GM12875 (cell line): ENCODE data around the gene FASTKD3.

Source experiments
- H3K4me3 ChIP-seq: one replicate; pipeline ENCODE4 v1.5.1; 2011; ENCODE audit warnings: low read depth, low read length, control low read depth
- TF ChIP-seq, protein P1 (sequence below): IDR thresholded peaks from 2 replicates; pipeline ENCODE4 v1.5.1; 2011; ENCODE audit warnings: low read depth, mild to moderate bottlenecking, control low read depth, inconsistent platforms, low read length, moderate library complexity, borderline replicate concordance; ENCODE audit not compliant: insufficient read depth

FASTKD3 gene

DNA sequence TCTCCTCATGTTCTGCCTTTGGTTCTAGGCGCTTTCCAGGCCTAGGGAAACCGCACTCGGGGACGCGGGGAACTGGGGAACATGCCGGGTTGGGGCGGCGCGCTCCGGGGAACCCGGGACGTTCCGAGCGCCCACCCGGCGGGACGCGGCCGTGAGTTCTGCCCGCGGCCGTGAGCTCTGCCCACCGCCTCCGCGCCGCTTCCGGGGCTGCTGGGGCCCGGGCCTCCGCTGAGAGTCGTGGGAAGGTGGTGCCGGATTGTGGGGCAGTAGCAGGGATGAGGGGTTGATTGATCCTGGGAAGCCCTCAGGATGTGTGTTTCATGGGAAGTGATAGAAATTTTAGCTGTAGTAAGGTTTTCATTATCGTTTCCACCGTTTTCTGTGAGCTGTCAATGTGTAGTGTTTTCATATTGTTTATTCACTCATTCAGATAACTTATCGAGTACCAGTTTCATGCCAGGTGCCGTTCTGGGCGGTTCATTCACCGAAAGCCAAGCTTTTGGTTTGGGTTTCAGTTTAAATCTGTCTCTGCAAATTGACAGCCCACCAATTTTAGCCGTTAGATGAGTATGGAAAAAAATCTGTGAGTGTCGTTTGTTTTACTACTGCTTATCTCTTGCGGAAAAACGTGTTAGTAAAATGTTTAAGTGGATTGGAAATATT, 774 bp upstream of the FASTKD3 start:
- peak overlapping the region; percentile 92 for H3K4me3 ChIP-seq
- TF ChIP-seq, protein P1, sequence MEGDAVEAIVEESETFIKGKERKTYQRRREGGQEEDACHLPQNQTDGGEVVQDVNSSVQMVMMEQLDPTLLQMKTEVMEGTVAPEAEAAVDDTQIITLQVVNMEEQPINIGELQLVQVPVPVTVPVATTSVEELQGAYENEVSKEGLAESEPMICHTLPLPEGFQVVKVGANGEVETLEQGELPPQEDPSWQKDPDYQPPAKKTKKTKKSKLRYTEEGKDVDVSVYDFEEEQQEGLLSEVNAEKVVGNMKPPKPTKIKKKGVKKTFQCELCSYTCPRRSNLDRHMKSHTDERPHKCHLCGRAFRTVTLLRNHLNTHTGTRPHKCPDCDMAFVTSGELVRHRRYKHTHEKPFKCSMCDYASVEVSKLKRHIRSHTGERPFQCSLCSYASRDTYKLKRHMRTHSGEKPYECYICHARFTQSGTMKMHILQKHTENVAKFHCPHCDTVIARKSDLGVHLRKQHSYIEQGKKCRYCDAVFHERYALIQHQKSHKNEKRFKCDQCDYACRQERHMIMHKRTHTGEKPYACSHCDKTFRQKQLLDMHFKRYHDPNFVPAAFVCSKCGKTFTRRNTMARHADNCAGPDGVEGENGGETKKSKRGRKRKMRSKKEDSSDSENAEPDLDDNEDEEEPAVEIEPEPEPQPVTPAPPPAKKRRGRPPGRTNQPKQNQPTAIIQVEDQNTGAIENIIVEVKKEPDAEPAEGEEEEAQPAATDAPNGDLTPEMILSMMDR: no peak

DNA sequence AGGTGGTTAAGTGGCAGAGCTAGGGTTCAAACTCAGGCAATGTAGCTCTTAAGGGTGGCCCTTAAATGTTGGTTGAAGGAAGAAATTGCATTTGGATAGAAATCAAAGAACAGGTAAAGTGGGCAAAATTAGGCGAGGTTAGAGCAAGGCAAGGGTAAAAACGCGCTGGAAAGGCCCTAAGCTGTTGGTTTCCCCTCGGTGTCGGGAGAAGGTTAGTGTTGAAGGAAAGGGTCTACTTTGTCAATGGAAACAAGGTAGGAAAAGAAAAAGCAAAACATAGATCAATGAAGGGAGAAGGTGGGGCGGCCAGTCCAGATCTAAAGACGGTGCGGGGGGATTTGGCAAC, 431 bp downstream of the FASTKD3 start:
- H3K4me3 ChIP-seq: peak overlapping the region; percentile 92
- TF ChIP-seq, protein P1: no peak

DNA sequence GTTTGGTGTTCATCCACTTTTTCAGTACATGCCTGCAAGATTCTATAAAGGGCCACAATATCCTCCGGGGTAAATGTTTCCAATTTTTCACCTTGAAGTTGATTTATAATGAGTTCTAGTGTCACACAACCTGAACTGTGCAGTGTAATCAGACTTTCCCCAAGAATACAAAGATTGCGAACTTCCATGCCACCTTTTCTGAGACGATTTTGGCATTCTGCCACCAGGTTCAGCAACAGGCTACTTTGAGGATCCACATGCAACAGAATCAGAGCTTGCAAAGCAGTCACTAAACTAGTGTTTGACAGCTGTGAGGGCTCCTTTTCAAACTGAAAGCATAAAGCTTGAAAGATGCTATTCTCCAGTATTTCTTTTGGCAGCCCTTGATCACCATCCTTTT, 1.6 kb downstream of the FASTKD3 start:
- no peak overlapping the region for H3K4me3 ChIP-seq
- TF ChIP-seq, protein P1: no peak

DNA sequence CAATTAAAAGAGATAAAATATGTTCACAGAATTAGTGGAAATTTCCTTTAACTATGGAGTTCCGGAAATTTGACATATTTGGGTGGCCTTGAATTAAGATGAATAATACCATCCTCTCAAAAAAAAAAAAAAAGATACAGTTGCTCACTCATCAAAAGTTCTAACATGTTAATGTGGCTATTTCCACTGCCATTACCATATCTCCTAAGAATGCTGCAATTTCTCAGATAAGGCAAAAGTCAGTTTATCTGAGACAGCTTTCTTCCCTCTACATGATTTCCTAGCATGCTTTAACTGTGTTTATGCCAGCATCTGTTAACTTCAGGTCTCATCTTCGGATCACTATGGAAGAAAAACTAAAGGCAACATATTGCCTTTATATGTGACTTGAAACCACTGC, 2.6 kb downstream of the FASTKD3 start:
- H3K4me3 ChIP-seq: no peak overlapping the region
- TF ChIP-seq, protein P1: no peak

DNA sequence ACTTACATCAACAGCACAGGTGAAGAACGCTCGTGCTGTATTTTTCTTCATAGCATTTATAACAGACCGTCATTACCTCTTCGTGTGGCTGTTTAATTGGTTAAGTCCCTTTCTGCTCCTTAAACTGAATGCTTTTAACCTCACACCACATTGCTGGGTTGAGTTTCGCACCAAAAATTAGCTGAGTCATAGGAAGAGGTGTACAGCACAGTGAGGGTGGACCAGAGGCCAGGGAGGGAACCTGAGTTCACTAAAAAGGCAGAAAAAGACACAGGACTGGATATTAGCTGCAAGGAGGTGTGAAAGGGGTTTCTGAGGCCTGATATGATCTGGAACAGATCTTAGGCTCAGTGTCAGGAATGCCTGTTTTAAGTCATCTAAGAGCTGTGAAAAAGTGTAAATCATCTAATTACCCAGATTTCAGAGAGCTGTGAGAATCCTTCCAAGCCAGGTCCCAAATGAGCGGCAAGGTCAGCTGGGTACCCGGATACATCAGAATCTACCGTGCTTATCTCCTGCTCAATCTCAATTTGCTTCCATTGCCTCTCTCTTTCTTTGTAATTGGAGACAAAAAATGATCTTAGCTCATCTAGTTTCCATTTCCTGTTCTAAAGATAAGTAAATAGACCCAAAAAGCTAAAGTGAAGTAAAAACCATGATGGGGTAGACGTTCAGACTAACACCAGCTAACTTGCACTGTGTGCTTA, 10.8 kb downstream of the FASTKD3 start:
- TF ChIP-seq, protein P1: no peak

DNA sequence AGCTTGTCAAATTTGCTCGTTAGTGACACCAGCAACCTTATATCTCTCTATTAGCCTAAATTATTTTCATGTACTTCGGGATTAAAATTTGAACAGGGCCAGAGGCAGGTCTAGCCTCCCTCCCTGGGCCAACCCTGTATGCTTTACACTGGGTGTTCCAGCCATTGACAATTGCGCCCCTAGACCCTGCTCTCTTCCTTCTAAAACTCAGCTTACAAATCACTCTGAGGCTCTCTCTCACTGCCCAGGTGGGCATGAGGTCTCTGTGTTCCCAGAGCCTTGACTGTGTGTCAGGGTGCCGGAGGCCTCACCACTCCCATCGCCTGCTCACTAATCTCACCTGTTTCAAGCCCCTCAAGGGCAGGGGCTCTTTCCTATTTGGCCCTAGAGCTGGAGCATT, 11.5 kb downstream of the FASTKD3 start:
- no peak overlapping the region for H3K4me3 ChIP-seq
- TF ChIP-seq, protein P1: no peak

More for the DNA sequence above, 10.8 kb downstream of the FASTKD3 start:
- H3K4me3 ChIP-seq: no peak overlapping the region

DNA sequence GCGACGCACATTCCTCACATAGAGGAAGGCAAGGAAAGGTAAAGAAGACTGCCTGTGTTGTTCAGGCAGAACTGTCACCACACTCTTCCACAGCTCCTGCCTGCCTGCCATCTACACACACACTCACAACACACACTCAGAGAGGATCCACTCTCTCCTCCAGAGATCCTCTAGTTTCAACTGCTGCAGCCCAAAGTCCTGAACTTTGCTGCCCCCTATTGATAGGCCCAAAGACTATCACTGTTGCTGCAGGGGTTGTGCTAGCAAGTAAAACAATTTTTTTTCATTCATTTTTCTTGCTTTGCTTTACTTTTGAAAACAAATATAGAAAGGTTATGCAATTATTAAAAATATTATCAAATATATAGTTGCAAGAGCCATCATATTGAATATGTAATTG, 12.0 kb downstream of the FASTKD3 start:
- no peak overlapping the region for H3K4me3 ChIP-seq
- TF ChIP-seq, protein P1: peak; percentile 56; the same call in 1 of the 2 replicates
